ENCODE data around the gene ACTR5.
A peak's percentile ranks its signal among the peaks of the same experiment; 100 is the strongest.
"Not testable (repeated sequence)": the region's sequence is repeated elsewhere in the genome, so short reads cannot be mapped to it uniquely, and the experiment has no call there.

ACTR5 gene

GRCh38 chr20:38805958-38806854 lies 57.9 kb downstream of the ACTR5 start:
- DNase-seq, result peak; percentile 47

DNA sequence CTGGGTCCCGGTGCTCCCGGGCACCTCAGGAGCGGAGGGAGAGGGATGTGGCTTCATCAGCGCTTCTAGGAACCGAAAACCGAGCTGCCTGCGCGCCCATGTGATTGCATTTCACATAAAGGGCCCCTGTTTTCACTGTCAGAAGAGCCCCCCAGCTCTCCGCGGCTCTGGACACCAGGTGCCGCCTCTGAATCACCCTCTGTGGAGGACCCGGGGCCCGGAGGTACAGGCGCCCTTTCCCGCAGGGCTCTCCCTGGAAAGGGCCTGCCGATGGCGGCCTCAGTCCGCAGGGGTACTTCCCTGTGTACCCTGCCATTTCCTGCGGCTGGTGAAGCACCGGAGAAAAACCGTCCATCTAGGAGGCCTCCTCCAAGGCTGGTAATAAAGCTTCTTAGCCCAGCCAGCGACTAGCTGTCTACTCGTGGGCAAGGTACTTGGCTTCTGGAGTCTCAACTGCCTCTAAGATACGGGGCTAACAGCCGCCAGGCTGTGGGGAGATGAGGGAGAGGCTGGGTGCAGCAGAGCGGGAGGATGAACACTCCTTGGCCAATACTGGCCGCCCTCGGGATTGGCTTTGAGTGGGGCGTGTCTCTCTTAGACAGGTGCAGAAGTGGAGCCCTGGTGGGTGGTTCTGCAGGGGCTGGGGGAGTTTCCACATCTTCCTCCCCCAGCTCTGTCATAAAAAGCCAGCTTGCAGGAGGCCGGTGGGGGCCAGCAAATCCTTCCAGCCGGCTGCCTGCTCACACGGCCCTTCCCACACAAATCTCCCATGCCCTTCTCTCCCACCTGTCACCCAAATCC lies 58.8 kb downstream of the ACTR5 start:
- peak; percentile 69 for DNase-seq

DNA sequence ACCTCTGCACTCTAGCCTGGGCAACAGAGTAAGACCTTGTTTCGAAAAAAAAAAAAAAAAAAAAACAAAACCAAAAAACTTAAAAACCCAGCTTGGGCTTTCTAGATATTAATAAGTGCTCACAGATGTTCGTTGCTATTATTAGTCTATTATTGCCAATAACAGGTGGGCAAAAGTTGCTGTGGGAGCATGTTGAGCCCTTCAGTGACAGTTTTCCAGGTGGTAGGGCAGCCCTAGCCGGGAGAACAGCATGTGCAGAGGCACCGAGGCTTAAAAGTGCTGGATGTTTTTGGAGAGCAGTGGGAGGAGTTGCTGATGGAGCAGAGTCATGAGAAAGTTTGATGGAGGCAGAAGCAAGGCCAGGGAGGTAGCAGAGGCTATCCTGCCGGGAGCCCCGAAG lies 61.7 kb downstream of the ACTR5 start:
- no peak for DNase-seq

- peak; percentile 34 for DNase-seq
Observed at GRCh38 chr20:38810926-38811630, 62.8 kb downstream of the ACTR5 start.

- no peak for DNase-seq
Observed at GRCh38 chr20:38811769-38812168, 63.5 kb downstream of the ACTR5 start.

DNA sequence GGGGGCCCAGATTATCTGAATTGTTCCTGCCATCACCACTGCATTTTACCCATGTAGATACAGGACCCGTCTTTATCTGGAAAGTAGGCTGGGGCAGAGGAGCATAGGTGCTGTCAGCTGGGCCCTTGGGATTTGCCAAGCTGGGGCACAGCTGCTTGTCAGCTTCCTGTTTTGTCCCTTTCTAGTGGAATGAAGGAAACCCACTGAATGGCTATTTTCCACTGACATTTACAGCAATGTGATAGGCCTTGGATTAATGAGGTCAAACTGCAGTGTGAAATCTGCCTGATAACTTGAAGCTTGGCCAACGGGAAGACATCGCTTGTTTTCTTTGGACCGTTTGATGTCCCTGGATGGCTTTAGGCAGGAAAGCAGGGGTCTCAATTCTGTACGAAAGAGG lies 63.9 kb downstream of the ACTR5 start:
- DNase-seq, result no peak

DNA sequence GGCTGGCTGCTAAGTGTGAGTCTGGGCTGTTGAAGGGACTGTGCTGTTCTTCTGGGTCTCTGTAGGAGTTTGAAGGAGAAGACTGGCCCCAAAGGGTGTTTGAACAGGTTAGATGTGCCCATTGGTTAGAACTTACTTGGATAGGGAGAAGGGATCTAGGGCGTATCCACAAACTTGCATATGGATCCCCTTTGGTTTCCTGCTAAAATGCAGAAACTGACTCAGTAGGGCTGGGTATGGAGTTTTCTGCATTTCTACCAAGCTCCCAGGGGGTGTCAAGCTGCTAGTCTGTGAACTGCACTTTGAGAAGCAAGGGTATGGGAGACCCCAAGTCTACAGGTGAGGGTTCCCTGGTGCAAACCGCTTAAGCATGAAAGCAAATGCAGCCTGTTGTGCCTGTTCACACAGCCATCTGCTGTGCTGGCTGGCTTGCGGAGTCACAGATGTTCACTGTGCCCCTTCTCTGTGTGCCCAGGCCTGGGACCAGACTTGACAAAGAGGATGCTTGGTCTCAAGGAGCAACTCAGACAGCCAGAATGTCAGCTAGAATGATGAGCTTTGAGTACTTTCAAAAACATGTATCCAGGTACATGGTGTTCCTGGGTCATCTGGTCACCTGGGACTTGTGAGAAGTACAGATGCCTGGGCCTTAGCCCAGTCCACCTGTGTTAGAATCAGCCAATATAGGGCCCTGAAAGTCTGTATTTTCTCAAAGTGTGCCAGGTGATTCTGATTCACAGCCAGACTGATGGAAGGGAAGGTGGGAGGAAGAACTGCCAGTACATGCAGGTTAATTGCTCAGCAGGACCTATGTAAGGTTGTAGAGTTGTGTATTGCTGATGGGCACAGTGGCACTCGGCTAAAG lies 64.7 kb downstream of the ACTR5 start:
- no peak for DNase-seq

DNA sequence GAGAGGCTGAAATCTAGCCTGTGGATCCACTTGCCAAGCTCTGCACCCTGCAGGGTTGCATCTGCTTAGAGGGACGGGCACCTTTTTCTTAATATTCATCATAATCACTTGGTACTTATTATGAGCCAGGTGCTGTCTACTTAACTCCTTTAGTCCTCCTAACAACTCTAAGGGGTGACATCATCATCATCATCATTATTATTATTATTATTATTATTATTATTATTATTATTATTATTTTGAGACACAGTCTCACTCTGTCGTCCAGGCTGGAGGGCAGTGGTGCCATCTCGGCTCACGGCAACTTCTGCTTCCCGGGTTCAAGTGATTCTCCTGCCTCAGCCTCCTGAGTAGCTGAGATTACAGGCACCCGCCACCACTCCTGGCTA lies 65.3 kb downstream of the ACTR5 start:
- DNase-seq, result not testable (repeated sequence)

DNA sequence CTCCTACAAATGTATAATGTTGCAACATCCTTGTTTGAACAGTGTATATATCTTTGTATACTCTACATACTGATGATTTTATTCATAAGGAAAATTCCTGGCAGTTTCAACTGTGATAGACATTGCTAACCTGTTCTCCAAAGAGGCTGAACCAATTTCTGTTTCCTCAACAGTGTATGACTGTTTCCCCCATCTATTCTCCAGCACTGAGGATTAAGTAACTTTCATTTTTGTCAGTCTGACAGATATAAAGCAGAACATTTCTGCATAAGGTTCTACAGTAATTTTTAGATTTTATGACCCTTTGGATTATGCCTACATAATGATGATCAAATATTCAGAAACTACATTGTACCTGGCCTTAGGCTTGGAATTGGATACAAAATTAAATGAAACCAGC lies 67.2 kb downstream of the ACTR5 start:
- DNase-seq, result no peak

DNA sequence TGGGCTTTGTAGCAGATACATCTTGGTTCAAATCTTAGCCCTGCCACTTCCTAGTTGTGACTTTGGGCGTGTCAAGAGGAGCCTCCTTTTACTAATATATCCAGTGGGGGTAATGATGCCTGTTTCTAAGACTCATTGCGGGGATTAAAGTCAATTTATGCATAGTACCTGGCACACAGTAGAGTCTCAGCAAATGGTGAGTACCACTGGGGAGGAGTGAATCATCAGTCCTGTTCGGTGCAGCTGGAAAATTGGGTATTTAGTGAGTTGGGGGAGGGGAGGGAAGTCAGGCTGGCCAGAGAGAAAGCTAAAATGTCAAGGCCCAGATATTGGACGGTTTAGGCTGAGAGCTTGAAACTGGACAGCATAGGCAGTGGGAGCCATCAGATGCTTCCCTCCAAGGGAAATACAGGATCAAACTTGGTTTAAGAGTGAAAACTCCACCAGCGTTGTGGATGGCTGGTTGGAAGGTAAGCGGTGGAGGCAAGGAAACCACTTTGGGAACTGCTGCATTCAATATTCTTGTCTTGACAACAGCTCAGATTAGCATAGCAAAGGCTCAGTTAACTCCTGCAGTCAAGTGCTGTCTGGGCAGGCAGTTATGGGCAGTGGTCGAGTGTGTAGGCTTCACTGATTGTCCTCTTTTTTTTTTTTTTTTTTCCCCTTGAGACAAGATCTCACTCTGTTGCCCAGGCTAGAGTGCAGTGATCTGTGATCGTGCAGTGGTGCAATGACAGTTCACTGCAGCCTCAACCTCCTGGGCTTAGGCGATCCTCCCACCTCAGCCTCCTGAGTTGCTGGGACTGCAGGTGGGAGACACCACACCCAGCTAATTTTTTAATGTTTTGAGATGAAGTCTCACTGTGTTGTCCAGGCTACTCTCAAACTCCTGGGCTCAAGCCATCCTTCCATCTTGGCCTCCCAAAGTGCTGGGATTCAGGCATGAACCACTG lies 70.1 kb downstream of the ACTR5 start:
- DNase-seq, result no peak
